Thyroid gland (tissue), 4 donors: Measurements from ENCODE around the gene POLR1D. TPM values are rescaled to one million over a fixed set of nuclear protein-coding genes. Genes with fewer than 3 reads are reported as not detected.

Experiments
- DNase-seq, 2 donors: peaks; one replicate each; pipeline ENCODE4 v3.0.0-alpha.2; 2019
- H3K27ac ChIP-seq, 3 donors: fragments of 200-600 bp; sonication (generic); 1 replicate in 2 of 3; 2 replicates in 1 of 3; pipeline ENCODE4 v1.5.1; 2016 to 2019; ENCODE audit warnings: mild to moderate bottlenecking in 1 of 3, moderate library complexity in 1 of 3
- H3K27me3 ChIP-seq: fragments of 200-600 bp; sonication (generic); one replicate; pipeline ENCODE4 v1.5.1; 2019
- H3K36me3 ChIP-seq, 2 donors: fragments of 200-600 bp; sonication (generic); one replicate each; pipeline ENCODE4 v1.5.1; 2016 to 2019
- H3K4me1 ChIP-seq, 2 donors: fragments of 200-600 bp; sonication (generic); one replicate each; pipeline ENCODE4 v1.5.1; 2017 to 2019
- H3K4me3 ChIP-seq, 3 donors: fragments of 200-600 bp; sonication (generic); replicated peaks in 1 of 3; 1 replicate in 2 of 3; 2 replicates in 1 of 3; pipeline ENCODE4 v1.5.1; 2016; ENCODE audit warnings: mild to moderate bottlenecking in 1 of 3
- H3K9me3 ChIP-seq: fragments of 200-600 bp; sonication (generic); one replicate; pipeline ENCODE4 v1.5.1; 2017
- CTCF ChIP-seq, 6 experiments: fragments of 200-600 bp in 3 of 6; fragments of 450-650 bp in 3 of 6; sonication (generic) in 3 of 6; IDR thresholded peaks; one replicate each; pipeline ENCODE4 v1.5.1; 2016 to 2019; ENCODE audit warnings: antibody characterized with exemption in 6 of 6, mild to moderate bottlenecking in 2 of 6, inconsistent platforms in 1 of 6, moderate library complexity in 1 of 6
- POLR2A ChIP-seq, 2 donors: fragments of 450-650 bp; IDR thresholded peaks; one replicate each; pipeline ENCODE4 v1.6.1; 2017; ENCODE audit warnings: antibody characterized with exemption in 2 of 2, mild to moderate bottlenecking in 2 of 2, moderate library complexity in 1 of 2
- WGBS, 2 donors: methylation state at CpG; one replicate each; pipeline ENCODE4 v1.1.5; 2017; 5-methylcytosine and 5-hydroxymethylcytosine counted together
- intact Hi-C: fragments of 100-400 bp; cut with DNase I; formaldehyde crosslinking; loops from one replicate; pipeline ENCODE4 v1.15.1; 2023
- total RNA-seq, 4 donors: library from RNA; depleted of rRNA; stranded (reverse); fragments of >200 nt; gene quantifications; one replicate each; pipeline ENCODE4 v1.2.3, GENCODE V29; 2016

Gene POLR1D
- total RNA-seq, 4 donors from 2014 or later = 64.1 to 111 (median 87.0) TPM

GRCh38 chr13:27650312-27650711 is 28.6 kb downstream of the POLR1D start:
- Histone ChIP-seq H3K4me3 (no peak overlapping the region), H3K36me3 (peaks cover 14 to 17% of the 10 kb centered on the region in 2 donors), H3K27ac (no peak overlapping the region), H3K27me3 (no peaks in the 10 kb centered on the region), H3K4me1 (peaks cover 0 to 5% of the 10 kb centered on the region in 2 donors), H3K9me3 (no peaks in the 10 kb centered on the region)
- DNase-seq = no peak
- WGBS, 2 donors = 82 to 100% methylated on average over 1 of the region's 1 CpG
- intact Hi-C loops = no loop called here
- no peak for TF ChIP-seq CTCF (IDR thresholded peaks at IDR 0.05)
- no peak for TF ChIP-seq POLR2A (IDR thresholded peaks at IDR 0.05)

GRCh38 chr13:27654059-27654458 is 32.4 kb downstream of the POLR1D start:
- no peak overlapping the region for H3K27ac ChIP-seq
- peaks cover 0 to 10% of the 10 kb centered on the region in 2 donors for H3K4me1 ChIP-seq
- no peaks in the 10 kb centered on the region for H3K27me3 ChIP-seq
- intact Hi-C loops = no loop called here
- TF ChIP-seq CTCF (IDR thresholded peaks at IDR 0.05) = no peak
- TF ChIP-seq POLR2A (IDR thresholded peaks at IDR 0.05) = no peak
- WGBS, 2 donors = 95 to 96% methylated on average over 3 of the region's 3 CpGs
- peaks cover 14 to 17% of the 10 kb centered on the region in 2 donors for H3K36me3 ChIP-seq
- DNase-seq = no peak
- H3K4me3 ChIP-seq = no peak overlapping the region
- no peaks in the 10 kb centered on the region for H3K9me3 ChIP-seq

- intact Hi-C loops = no loop called here
- WGBS, 2 donors = 87 to 100% methylated on average over 1 of the region's 1 CpG
- no peaks in the 10 kb centered on the region for H3K27me3 ChIP-seq
- no peak for DNase-seq
- H3K9me3 ChIP-seq = no peaks in the 10 kb centered on the region
- no peak overlapping the region for H3K4me3 ChIP-seq
- H3K4me1 ChIP-seq = peaks cover 0 to 10% of the 10 kb centered on the region in 2 donors
- no peak for TF ChIP-seq CTCF (IDR thresholded peaks at IDR 0.05)
- TF ChIP-seq POLR2A (IDR thresholded peaks at IDR 0.05) = no peak
- no peak overlapping the region for H3K27ac ChIP-seq
- peaks cover 9 to 12% of the 10 kb centered on the region in 2 donors for H3K36me3 ChIP-seq
These were observed 33.1 kb downstream of the POLR1D start for GRCh38 chr13:27654816-27655215.

GRCh38 chr13:27657724-27658123 is 36.0 kb downstream of the POLR1D start:
- TF ChIP-seq POLR2A (IDR thresholded peaks at IDR 0.05) (no peak), CTCF (IDR thresholded peaks at IDR 0.05) (no peak)
- no peaks in the 10 kb centered on the region for H3K9me3 ChIP-seq
- H3K36me3 ChIP-seq = no peaks in the 10 kb centered on the region
- no peak for DNase-seq
- H3K4me1 ChIP-seq = peaks cover 0 to 10% of the 10 kb centered on the region in 2 donors
- no peak overlapping the region for H3K27ac ChIP-seq
- intact Hi-C loops = no loop called here
- WGBS, 2 donors = 92 to 93% methylated on average over 2 of the region's 2 CpGs
- H3K27me3 ChIP-seq = no peaks in the 10 kb centered on the region
- H3K4me3 ChIP-seq = no peak overlapping the region

- Histone ChIP-seq H3K4me1 (peaks cover 3 to 15% of the 10 kb centered on the region in 2 donors), H3K4me3 (no peak overlapping the region), H3K27me3 (no peaks in the 10 kb centered on the region), H3K27ac (no peak overlapping the region), H3K9me3 (no peaks in the 10 kb centered on the region), H3K36me3 (no peaks in the 10 kb centered on the region)
- no peak for DNase-seq
- TF ChIP-seq POLR2A (IDR thresholded peaks at IDR 0.05) = no peak
- no peak for TF ChIP-seq CTCF (IDR thresholded peaks at IDR 0.05)
- intact Hi-C loops = no loop called here
These were observed 36.9 kb downstream of the POLR1D start for GRCh38 chr13:27658546-27658945.
